HG02852 (cell line): ENCODE results near the gene LMAN2.
"Not testable (repeated sequence)": the region's sequence is repeated elsewhere in the genome, so short reads cannot be mapped to it uniquely, and the experiment has no call there.

ENCODE experiments used
- ATAC-seq: cut with Tn5 transposase; IDR thresholded peaks from one replicate; pipeline ENCODE4 v1.9.1; 2021; ENCODE audit warnings: mild to moderate bottlenecking, moderate library complexity; ENCODE audit not compliant: unreplicated experiment

LMAN2 gene

DNA sequence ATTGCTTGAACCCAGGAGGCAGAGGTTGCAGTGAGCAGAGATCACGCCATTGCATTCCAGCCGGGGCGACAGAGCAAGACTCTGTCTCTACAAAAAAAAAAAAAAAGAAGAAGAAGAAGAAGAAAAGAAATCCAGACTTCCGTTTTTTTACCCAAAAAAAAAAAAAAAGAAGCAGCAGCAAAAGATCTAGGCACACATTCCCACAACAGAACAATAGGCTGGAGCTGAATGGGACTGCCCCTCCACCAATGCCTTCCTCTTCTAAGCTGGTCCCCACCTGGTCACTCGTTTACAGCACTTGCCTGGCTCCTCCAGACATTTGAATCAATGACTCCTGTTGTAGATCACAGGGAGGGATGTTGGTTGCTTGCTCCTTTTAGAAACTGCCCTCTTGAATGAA lies 1.6 kb upstream of the LMAN2 start:
- no peak for ATAC-seq

DNA sequence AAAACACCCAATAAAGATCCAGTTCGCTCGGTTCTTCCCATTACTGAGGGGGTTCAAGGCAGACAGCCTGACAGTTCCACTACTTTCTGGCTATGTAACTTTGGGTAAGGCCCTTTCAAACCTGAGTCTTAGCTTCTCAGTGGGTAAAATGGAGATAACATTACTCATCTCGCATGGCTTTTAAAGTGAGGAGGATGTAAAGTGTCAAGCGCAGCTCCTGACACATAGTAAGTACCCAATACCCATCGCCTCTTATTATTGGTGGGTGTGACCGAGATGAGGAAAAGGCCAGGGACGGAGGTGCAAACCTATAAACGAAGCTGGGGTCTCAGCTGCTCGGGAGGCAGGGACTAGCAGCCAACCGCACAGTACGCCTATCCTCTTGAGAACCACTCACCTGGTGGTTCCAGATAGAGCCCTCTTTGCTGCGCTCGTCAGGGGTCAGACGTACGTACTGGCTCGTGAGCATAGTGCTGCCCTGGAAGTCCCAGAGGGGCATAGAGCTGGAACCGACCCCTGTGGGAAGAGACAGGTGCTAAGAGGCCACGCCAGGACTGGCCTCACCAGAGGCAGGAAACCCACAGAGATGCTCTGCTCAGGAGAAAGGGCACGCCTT lies 584 bp downstream of the LMAN2 start:
- ATAC-seq, result no peak

DNA sequence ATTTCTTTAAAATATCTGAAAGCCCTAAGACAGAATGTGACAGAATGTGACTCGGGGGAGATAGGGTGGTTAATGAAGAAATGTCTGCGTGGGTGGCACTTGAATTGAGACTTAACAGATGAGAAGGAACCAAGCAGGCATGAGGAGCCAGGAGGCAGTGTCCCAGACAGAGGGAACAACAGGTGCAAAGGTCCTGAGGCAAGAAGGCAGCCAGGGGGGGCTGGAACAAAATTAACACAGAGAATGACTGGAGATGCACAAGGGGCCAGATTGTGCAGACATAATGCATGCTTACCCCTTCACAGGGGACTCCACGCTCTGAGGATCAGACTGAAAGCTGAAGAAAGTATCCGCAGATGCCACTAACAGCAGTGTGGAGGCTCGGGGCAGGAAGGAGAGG lies 1.7 kb downstream of the LMAN2 start:
- no peak for ATAC-seq

DNA sequence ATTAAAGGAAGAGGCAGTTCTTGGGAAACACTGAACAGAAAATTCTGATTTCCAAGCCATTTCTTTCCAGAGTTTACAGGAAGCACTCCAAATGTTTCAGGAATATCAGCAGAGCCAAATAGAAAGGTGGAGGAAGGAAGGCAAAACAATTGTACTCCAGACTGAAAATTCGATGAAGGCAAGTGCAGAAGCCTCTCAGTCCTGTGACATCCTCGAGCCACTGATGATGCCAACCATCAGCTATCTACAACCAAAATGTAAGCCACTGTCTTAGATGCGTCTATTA lies 2.2 kb downstream of the LMAN2 start:
- no peak for ATAC-seq

DNA sequence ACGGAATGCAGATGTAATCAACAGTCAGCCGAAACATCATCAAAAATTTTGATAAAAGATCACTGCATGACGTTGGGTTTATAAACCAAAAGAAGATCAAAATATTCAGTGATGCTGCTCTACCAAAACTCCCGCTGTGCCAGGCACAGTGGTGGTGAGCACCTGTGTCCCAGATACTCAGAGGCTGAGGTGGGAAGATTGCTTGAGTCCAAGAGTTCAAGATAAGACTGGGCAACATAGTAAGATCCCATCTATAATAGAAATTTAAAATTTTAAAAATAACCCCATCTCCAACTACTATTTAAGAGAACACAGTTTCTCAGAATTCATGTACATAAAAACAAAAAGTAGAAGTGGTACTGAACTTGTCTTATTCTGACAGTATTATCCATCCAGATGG lies 3.8 kb downstream of the LMAN2 start:
- ATAC-seq, result no peak

DNA sequence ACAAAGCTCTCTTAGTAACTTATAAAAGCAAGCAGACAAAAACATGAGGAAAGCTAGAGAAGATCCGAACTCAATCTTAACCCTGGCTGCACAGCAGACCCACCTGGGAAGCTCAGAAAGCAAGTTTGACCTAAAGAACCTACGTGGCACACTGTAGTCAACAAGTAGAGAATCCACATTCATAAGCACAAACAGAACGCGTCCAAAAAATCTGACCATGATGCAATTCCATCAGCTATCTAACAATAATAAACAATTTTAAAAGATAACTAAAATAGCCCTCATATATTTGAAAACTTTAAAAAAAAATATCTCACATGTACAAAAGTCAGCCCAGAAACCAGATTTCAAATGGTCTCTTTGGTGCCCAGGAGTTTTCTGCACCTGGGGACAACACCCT lies 4.6 kb downstream of the LMAN2 start:
- no peak for ATAC-seq

DNA sequence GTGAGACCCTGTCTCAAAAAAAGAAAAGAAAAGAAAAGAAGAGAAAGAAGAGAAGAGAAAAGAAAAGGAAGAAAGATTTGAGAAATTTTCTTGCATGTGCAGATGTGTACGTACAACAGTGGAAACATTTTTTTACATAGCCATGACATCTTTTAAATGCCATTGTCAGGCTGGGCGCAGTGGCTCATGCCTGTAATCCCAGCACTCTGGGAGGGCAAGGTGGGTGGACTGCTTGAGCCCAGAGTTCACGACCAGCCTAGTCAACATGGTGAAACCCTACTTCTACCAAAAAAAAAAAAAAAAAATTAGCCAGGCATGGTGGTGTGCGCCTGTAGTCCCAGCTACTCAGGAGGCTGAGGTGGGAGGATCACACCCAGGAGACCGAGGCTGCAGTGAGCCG lies 6.6 kb downstream of the LMAN2 start:
- ATAC-seq, result no peak

DNA sequence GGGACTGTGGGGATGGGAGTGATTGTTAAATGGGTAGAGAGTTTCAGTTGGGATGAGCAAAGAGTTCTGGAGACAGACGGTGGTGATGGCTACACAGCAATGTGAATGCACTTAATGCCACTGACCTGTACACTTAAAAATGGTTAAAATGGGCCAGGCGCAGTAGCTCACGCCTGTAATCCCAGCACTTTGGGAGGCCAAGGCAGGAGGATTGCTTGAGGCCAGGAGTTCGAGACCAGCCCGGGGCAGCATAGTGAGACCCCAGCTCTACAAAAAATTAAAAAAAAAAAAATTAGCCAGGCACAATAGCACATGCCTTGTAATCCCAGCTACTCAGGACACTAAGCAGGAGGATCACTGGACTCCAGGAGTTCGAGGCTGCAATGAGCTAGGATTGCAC lies 7.7 kb downstream of the LMAN2 start:
- ATAC-seq, result no peak

DNA sequence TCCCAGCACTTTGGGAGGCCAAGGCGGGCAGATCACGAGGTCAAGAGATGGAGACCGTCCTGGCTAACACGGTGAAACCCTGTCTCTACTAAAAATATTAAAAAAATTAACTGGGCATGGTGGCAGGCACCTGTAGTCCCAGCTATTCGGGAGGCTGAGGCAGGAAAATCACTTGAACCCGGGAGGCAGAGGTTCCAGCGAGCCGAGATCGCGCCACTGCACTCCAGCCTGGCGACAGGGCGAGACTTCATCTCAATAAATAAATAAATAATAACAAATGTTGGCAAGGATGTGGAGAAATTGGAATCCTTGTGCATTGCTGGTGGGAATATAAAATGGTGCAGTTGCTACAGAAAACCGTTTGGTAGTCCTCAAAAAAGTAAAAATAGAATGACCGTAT lies 8.5 kb downstream of the LMAN2 start:
- not testable (repeated sequence) for ATAC-seq

DNA sequence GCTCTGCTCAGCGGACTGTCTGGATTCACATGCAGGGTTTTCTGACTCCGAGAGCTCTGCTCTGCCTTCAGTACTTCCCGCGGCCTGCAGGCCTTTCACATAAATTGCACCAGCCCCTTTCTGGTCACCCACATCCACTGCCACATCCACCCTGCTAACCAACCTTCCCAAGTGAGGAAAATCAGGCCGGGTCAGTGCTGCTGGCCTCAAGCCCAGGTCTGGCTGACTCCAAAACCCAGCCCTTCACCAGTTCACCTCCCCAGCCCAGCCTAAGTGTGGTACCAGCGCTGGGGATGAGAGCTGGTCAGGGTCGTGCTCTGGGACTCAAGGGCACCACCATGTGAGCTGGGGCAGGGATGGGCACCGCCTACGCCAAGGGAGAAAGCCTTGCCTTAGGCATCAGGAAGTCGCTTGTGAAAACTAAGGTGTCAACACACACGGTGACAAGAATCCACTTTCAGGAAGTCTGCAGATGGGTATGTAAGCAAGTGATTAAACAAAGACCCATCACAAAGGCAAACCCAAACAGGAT lies 12.3 kb downstream of the LMAN2 start:
- no peak for ATAC-seq

DNA sequence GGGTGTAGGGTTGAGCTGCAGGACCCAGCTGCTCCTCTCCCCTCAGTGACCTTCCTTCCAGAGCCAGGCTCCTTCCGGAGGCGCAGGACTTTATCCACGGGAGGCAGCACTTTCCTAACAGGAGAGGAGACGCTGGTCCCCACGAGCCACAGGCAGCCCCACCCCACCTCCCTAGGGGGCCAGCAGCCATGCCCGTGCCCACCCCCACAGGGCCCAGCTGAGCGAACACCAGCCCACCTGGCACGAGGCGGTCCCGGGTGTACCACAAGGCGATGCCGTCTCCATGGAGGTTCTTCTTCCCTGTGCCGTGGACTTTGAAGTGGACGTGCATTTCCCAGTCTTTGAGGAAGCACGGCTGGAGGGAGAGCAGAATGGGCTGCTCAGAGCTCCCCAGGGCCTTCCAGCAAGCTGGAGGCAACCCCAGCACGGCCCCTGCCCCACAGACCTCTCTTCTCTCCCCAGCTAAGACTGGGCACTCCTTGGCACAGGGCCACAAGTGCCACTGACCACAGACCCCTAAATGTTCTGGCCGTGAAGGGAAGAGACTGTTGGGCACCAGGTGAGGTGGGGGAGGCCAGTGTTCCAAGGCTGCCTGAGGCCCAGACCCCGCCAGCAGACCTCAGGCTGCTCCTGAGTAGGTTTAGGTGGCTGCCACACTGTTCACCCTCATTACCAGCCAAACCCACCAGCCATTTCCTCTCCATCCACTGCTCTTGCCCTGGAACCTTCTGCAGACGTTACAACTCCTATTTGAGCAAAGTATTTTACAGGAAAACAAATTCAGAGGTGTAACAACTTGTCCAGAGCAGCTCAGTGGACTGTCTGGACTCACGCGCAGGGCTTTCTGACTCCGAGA lies 13.0 kb downstream of the LMAN2 start:
- no peak for ATAC-seq

DNA sequence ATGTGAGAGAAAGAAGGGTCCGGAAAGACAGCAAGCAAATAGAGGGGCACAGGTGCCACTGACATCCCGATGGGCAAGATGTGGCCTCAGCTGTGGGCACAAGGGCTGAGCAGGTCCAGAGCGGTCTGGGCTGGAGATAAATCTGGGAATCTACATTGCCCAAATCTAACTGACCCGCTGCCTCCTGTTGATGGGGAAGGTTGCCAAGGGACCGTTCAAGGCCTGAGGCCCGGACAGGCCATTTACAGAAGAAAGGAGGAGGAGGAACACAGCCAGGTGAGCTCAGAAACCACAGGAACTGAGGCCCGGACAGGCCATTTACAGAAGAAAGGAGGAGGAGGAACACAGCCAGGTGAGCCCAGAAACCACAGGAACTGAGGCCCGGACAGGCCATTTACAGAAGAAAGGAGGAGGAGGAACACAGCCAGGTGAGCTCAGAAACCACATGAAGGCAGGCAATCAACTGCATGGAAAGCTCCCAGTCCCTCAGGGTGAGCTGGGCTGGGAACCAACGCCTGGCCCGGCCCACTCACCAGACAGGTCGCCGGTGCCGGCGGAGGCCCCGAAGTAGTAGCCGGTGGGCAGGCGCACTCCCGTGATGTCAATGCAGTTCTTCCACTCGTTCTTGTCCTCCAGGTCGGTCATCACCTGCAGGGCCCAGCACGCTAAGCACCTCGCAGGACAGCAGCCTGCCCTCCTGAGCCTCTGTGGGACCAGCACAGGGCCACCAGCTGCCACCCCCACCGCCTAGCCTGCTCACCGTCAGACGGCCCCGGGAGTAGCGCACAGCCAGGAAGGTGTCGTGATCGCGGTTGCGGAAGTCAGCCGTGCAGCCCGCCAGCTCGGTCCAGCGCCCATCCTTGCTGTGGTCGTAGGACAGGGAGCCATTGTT lies 14.6 kb downstream of the LMAN2 start:
- ATAC-seq, result no peak

DNA sequence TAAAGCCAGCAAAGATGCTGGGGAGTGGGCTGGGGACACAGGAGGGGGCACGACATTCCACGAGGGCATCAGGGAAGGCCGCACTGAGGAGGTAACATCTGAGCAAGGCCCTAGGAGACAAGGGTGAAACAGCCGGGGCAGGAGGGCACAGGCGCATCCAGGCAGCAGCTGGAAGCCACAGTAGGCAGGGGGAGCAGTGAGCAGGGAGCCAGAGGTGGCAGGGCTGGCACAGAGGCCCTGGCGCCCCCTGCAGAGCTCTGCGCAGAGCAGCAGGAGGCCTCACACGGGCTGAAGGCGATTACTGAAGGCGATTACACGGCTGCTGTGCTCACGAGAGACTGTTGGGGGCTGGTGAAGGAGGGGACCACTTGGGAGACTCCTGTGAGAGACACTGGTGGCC lies 15.4 kb downstream of the LMAN2 start:
- ATAC-seq, result no peak

DNA sequence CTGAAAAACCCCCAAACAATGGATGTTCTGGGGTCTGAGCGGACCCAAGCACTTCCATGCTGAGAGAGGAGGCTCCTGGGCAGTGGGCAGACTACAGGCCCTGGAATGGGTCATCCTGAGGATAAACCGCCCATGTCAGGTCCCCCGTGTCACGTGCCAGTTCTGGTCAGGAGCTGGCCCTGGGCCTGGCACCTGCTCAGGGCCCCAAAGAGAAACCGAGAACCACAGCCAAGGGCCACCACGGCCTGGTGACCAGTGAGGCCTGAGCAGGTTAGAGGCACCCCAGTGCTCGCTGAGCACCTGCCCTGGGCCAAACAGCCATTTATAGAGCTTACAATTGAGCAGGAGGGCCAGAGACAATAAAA lies 15.8 kb downstream of the LMAN2 start:
- no peak for ATAC-seq

DNA sequence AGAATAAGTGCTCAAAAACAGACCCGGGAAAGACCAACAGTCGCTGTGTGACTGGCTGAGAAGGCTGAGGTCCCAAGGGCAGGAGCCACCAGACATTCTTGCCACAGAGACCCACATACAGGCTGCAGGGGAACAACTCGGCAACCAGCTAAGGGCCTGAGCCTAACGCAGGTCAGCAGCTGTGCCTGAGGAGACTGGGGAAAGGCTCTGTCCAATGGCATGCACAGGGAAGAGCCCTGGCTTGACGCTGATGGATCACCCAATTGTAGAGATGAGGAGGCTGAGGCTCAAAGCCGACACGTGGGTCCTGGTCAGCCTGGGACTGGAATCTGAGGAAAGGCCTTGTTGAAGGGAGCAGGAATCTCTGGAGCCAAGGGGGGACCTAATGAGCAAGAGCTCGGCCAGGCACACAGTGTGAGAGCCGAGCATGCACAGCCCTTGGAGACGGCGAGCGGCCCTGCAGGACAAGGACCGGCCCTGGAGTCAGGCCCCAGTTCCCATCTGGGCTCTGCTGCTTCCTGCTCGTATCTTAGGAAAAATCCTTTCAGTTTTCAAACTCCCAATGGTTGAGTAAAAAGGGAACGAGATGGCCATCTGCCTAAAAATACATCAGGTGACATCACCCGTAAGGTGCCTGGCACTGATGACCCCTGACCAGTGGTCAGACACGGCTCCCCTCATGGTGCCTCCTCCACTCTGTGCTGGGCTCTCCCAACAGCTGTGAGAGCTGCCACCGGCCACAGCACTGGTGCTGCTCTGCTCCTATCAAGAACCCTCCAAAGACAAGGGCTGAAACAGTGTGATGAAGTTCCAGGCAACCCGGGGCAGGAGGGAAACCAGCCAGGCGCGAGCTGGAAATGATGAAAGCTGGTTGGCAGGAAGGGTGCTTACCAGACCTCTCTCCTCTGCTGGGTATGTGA lies 16.4 kb downstream of the LMAN2 start:
- ATAC-seq, result no peak

DNA sequence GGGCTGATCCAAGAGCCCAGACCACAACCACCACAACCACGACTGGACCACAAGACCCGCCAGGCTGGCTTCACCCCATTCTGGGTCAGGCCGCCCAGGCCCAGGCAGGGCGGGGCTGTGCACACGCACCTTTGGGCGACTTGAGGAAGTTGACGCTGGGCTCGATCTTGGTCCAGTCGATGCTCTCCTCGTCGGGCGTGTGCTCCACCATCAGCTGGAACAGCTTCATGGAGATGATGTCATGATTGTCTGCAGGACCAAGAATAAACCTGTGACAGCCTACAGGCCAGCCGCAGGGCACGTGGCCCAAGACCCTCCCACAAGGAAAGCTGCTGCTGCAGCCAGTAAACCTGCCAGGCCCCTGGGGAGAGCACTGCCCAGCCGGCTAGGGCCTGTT lies 17.3 kb downstream of the LMAN2 start:
- ATAC-seq, result no peak

DNA sequence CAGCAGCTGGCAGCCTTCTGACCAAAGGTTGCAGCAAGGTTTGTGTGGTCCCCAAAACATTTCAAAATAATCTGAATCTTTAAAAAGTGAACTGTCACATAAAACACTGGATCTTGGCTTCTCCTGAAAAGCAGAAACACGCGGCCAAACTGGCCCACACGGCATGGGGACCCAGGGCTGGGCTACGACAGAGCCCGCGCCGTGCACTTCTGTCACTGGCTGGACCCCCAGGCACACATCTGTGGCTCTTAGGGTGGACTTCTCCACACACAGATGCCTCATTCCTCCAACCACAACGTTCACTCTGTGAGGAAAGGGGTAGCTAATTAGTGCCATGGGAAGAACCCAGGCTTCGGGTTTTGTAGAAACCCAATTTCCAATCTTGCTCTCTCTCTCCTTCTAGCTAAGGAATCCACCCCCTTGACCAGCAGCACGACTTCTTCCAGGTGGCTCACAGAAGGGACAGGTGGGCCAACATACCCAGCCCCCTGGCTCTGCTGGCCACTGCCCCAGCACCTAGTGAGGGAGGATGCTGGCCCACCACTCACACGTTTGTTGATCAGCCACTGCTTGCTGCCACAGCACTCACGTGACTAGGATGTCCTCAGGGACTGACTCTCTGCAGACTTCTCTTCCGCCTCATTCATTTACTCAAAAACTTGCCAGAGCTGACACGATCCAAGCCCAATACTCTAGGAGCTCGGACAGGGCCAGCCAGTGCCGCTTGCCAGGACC lies 17.9 kb downstream of the LMAN2 start:
- no peak for ATAC-seq

DNA sequence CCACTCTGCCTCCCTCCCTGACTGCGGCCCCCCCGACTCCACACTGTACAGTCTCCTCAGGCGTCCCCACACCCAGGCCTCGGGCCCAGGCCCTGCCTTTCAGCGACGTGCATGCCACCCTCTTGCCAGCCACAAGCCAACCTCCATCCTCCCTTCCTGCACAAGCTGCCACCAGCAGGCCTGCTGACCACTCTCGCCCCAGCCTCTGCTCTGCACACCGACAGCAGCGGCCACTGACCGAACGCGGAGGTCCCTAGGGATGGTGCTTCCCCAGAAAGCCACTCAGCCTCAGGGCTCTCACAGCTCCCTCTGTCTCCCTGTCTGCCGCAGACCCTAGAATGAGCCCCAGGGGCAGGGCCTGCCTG lies 18.6 kb downstream of the LMAN2 start:
- ATAC-seq, result no peak

DNA sequence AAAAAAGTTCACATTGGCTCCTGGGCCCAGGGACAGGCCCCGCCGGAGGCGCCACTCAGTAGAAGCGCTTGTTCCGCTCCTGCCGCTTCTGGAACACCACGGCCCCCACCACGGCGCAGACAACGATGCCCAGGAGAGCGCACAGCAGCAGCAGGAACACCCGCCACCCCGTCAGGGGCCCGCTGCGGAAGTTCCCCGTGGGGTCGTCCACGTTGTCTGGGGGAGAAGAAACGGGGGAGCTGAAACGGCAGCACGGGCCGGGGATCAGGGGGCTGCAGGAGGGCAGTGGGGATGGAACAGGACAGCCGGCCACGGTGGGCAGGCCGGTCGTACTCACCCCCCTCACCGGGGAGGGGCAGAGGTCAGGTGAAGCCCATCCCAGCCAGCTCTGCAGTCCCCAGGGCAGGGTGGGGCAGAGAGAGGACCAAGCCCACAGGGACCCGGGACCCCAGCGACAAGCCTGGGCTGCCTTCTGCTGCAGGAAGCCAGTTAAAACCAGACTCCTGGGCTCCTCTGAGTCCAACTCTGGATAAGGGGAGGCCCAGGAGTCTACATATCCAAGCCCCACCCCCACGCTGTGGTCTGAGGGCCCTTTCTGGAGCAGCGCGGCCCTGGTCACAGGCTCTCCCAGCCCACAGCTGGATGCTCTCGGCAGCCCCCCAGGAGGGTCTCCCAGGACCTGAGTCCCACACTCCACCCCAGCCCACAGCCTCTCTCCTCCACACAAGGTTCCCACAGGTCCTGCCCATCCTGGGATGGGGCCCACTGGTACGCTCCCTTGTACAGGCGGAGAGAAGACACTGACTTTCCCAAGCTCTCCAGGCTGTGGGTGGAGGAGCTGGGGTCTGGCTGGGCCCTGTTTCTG lies 19.2 kb downstream of the LMAN2 start:
- ATAC-seq, result no peak
